ENCODE results near the gene SULT1A2.
"Not testable (repeated sequence)": the region's sequence is repeated elsewhere in the genome, so short reads cannot be mapped to it uniquely, and the experiment has no call there.

The SULT1A2 gene

DNA sequence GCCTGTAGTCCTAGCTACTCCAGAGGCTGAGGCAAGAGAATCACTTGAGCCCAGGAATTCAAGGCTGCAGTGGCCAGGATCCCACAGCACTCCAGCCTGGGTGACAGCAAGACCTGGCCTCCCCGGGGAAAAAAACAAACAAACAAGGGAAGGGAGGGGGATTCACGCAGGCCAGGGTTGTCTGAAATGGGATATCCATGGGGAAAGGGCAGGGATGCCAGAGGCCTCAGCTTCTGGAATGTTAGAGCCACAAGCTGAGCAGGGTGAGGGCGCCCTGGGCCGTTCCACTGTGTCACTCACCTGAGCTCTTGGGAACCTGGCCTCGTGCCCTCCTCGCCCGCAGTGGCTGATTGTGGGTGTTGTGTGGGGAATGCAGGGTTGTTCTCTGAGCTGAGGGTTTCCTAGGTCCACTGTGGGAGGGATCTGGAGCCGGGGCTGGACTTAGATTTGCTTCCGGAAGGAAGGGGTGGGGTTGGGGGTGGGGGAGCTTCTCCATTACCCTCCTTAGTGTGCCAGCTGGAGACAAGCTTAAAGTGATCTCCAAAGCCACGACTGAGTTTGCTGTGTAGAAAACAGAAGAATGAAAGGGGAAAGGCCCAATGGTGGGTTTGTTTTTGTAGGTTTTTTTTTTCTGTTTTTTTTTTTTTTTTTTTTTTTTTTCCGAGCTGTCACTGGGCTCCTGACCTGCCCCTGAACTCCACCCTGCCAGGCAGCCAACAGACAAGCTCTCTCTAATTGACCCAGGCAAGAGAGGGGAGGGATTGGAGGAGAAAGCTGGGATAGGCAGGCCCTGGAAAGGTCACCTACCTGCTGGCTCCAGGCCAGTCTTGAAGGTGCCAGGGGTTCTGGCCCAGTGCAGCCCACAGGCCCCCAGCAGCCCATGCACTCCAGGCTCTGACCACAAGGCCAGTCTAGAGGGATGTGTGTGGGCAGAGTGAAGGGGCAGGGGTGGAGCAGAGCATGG lies 13.1 kb upstream of the SULT1A2 start, which contains the start of gene SULT1A1:
Gene SULT1A1 (minus strand): TSS at position 414 of the 964 bp plus-strand sequence. CDS start 1,189 bp downstream, outside the sequence.
- DNase-seq (ENCODE audit: low read depth), result no peak

GRCh38 chr16:28608867-28609596 lies 12.2 kb upstream of the SULT1A2 start:
- DNase-seq (ENCODE audit: low read depth), result not testable (repeated sequence)

DNA sequence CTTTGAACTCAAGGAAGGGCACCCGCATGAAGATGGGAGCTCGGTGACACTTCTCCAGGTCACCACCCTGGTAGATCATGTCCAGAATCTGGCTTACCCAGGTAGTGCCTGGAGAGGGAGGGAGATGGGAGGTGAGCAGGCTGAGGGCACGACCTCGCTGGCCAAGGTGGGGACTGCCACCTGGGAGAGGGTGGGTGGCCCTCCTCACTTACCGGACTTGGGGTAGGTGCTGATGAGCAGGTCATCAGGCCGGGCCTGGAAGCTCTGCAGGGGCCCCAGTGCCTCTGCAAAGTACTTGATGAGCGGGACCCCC lies 11.6 kb upstream of the SULT1A2 start:
- not testable (repeated sequence) for DNase-seq (ENCODE audit: low read depth)

DNA sequence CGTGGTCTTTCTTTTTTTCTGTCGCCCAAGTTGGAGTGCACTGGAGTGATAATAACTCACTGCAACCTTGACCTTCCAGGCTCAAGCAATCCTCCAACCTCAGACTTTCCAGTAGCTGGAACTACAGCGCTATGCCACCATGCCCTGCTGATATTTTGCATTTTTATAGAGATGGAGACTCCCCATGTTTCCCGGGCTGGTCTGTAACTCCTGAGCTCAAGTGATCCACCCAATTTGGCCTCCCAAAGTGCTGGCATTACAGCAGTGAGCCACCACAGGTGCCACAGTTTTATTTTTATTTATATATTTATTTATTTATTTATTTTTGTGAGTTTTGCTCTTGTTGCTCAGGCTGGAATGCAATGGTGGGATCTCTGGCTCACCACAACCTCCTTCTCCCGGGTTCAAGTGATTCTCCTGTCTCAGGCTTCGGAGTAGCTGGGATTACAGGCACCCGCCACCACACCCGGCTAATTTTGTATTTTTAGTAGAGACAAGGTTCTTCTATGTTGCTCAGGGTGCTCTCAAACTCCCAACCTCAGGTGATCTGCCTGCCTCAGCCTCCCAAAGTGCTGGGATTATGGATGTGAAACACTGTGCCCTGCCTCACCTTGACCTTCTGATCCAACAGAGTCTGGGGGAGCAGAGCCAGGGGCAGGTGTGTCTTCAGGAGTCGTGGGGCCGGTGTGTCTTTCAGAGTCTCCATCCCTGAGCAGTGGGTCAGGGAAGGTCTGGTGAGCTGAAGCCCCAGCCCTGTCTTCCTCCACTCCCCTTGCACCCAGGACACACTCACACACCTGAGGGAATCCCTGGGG lies 11.0 kb upstream of the SULT1A2 start:
- DNase-seq (ENCODE audit: low read depth), result not testable (repeated sequence)

- no peak for DNase-seq (ENCODE audit: low read depth)
These were observed 10.3 kb upstream of the SULT1A2 start for GRCh38 chr16:28607116-28607623.

GRCh38 chr16:28606291-28607115 lies 9.7 kb upstream of the SULT1A2 start:
- DNase-seq (ENCODE audit: low read depth), result no peak

GRCh38 chr16:28604186-28604565 lies 7.3 kb upstream of the SULT1A2 start:
- no peak for DNase-seq (ENCODE audit: low read depth)

- DNase-seq (ENCODE audit: low read depth), result no peak
These were observed 6.7 kb upstream of the SULT1A2 start for GRCh38 chr16:28603381-28604185.

DNA sequence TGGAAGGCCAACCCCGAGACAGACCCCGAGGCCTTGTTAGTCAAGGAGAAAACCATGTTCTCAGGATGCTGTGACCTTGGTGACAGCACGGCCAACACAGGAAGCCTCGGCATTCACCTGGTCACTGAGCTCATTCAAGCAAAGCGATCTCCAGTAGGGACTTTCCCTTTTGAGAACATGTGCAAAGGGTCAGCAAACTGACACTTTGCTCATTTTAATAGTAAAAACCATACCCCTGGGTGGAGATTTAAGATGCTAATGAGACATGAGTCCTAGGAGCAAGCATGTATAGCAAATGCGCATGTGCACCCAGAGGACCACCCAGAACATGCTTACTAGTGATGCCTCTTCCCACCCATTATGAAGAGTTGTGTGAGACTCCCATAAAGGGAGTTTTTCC lies 5.7 kb upstream of the SULT1A2 start:
- DNase-seq (ENCODE audit: low read depth), result no peak

- not testable (repeated sequence) for DNase-seq (ENCODE audit: low read depth)
These were observed 5.2 kb upstream of the SULT1A2 start for GRCh38 chr16:28602062-28602461.

DNA sequence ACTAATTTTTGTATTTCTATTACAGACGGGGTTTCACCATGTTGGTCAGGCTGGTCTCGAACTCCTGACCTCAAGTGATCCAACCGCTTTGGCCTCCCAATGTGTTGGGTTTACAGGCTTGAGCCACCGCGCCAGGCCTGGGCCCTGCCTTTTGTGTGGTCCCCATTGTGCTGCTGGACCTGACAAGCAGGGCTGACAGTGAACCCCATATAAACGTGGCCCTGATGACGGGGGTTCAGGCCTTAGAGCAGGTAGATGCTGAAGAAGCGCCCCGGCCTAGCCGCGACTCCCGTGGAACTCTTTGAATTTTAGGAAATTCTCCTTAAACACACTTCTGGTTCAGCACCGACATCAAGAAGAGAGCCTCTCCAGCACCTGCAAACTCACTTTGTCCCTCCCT lies 4.7 kb upstream of the SULT1A2 start:
- DNase-seq (ENCODE audit: low read depth), result not testable (repeated sequence)

- not testable (repeated sequence) for DNase-seq (ENCODE audit: low read depth)
These were observed 4.1 kb upstream of the SULT1A2 start for GRCh38 chr16:28600965-28601364.

DNA sequence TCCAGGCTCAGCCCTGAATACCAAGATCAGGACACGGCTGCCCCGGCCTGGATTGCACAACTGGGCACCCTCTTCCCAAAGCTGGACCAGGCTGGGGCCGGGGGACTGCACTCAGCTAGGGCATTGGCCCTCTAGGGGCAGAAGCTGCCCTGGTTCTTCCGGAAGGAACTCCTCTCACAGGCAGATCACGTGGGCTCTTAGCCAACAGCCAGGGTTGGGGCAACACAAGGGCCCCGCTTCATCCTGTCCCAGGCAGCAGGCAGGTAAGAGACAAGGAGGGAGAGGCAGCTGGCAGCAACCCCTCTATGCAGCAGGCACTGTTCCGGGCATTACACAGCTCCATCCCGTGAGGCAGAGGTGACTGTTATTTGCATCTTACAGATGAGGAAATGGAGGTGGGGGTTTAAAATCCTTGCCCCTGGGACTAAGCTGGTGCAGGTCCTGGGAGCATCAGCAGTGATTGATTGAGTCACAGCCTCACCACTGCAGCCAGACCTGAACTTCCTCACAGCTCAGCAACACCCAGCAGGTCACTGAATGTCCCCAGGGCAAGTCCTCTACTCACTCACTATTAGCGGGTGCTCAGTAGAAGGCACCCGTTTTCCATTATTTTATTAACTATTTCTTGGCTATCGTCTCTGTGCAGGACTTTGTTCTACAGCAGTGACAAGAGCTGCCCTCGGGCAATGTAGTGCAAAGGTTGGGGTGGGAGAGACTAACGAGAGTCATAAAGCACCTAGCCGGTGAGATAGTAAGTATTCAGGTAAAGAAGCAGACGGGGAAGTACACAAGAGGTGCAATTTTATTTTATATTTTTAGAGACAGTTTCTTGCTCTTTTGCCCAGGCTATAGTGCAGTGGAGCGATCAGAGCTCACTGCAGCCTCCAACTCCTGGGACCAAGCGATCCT lies 2.8 kb upstream of the SULT1A2 start:
- DNase-seq (ENCODE audit: low read depth), result not testable (repeated sequence)

DNA sequence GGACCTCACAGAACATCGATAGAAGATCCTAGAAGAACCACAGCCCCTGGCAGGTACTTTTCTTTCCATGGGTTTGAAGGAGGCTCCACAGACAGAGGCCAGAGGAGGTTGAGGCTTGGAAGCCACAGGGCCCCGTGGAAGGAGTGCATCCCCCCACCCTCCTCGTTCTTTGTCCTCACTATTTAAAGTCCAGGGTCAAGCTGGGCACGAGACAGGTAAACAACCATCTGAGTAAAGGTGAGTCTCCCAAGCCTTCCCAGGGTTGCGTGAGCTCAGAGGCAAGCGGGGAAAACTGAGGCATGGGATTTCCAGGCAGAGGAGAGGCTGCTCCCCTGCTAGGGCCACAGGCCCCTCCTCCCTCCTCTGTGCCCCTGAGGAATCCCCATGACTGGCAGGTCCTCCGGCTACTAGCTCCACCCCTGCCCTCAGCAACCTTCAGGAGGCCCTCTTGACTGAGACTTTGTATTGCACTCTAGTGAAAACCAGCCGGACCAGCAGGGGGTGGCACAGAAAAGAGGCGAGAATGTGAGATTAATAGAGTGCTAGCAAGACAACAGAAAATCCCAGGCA lies 927 bp upstream of the SULT1A2 start:
- no peak for DNase-seq (ENCODE audit: low read depth)

DNA sequence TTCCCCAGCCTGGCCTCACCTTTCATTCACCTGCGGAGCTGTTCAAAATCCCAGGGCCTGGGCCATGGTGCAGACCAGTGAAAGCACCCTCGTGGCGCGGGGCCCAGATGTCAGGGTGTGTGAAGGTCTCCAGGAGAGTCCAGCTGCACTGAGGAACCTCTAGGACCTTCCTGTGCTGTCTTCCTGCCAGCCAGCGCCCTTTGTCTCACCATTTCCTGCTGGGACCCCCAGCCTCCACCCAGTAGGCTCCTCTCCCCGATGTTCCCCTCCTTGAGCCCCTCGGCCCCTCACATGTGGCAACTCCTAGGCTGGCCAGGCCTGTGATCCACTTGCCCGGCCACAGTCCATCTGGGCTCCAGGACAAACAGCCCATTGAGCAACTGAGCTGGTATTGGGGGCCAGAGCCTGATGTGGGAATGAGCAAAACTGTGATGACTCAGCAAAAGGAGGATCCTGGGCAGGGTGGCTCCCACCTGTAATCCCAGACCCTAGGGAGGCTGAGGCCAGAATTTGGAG lies 677 bp downstream of the SULT1A2 start:
- DNase-seq (ENCODE audit: low read depth), result no peak

GRCh38 chr16:28595451-28595850 lies 1.4 kb downstream of the SULT1A2 start:
- not testable (repeated sequence) for DNase-seq (ENCODE audit: low read depth)

GRCh38 chr16:28592979-28593553 lies 3.8 kb downstream of the SULT1A2 start:
- no peak for DNase-seq (ENCODE audit: low read depth)

GRCh38 chr16:28592511-28592910 lies 4.3 kb downstream of the SULT1A2 start:
- no peak for DNase-seq (ENCODE audit: low read depth)

All from stimulated activated CD4-positive, alpha-beta T cell treated with anti-CD3 and anti-CD28 coated beads, Interleukin-2, amount 100 ng/mL, for 4 hours (primary cell).